CD4-positive, alpha-beta T cell (primary cell): Measurements from ENCODE around the gene DSCAML1. TPM values are rescaled to one million over a fixed set of nuclear protein-coding genes. Genes with fewer than 3 reads are reported as not detected.

Experiments
- ATAC-seq: fragments of 200-7000 bp; cut with Tn5 transposase; one replicate; pipeline ENCODE4 v1.10.0; 2022; ENCODE audit warnings: mild to moderate bottlenecking; ENCODE audit not compliant: poor library complexity
- CTCF ChIA-PET: fragments of 350-600 bp; sonication (Branson Sonifier 250); formaldehyde crosslinking; loops from one replicate; lab custom pipeline; 2021; ENCODE audit warnings: antibody characterized with exemption, inconsistent platforms; lab: Charles Lee
- POLR2A ChIA-PET: fragments of 350-600 bp; sonication (Branson Sonifier 250); formaldehyde crosslinking; loops from one replicate; lab custom pipeline; 2021; ENCODE audit warnings: antibody characterized with exemption, inconsistent platforms; lab: Charles Lee
- DNase-seq, 14 experiments: peaks; one replicate each; pipeline ENCODE4 v3.0.0-alpha.2; 2013 to 2020; ENCODE audit warnings: mixed read lengths in 2 of 14
- H3K27ac ChIP-seq, 2 donors: one replicate each; pipeline versions ENCODE4 v1.5.1 to v1.7.0; 2013; ENCODE audit warnings: low read length in 2 of 2, low read depth in 1 of 2, mild to moderate bottlenecking in 1 of 2
- H3K27me3 ChIP-seq, 2 experiments: 1 replicate in 1 of 2; 2 replicates in 1 of 2; pipeline versions ENCODE4 v1.6.1 to v1.7.0; 2013; ENCODE audit warnings: low read length in 2 of 2, control low read depth in 1 of 2, mild to moderate bottlenecking in 1 of 2, moderate library complexity in 1 of 2; ENCODE audit not compliant: insufficient read depth in 2 of 2, control insufficient read depth in 1 of 2
- H3K36me3 ChIP-seq: one replicate; pipeline ENCODE4 v1.6.1; 2013; ENCODE audit warnings: low read length, control low read depth; ENCODE audit not compliant: insufficient read depth
- H3K4me1 ChIP-seq: one replicate; pipeline ENCODE4 v1.6.1; 2013; ENCODE audit warnings: low read length, control low read depth; ENCODE audit not compliant: insufficient read depth
- H3K4me3 ChIP-seq: one replicate; pipeline ENCODE4 v1.5.1; 2013; ENCODE audit warnings: mild to moderate bottlenecking, low read length, moderate library complexity
- H3K9me3 ChIP-seq, 2 experiments: 1 replicate in 1 of 2; 2 replicates in 1 of 2; pipeline versions ENCODE4 v1.6.1 to v1.7.0; 2013; ENCODE audit warnings: low read length in 2 of 2, mild to moderate bottlenecking in 2 of 2, control low read depth in 1 of 2, moderate library complexity in 1 of 2; ENCODE audit not compliant: control insufficient read depth in 1 of 2, insufficient read depth in 1 of 2
- H3K27ac Mint-ChIP-seq: one replicate; pipeline ENCODE4 v1.8.0; 2020; ENCODE audit warnings: mixed read lengths
- H3K27me3 Mint-ChIP-seq: one replicate; pipeline ENCODE4 v1.8.0; 2021; ENCODE audit warnings: mixed read lengths
- H3K36me3 Mint-ChIP-seq: one replicate; pipeline ENCODE4 v1.8.0; 2021; ENCODE audit warnings: low read depth, mixed read lengths
- H3K4me1 Mint-ChIP-seq: one replicate; pipeline ENCODE4 v1.8.0; 2021; ENCODE audit warnings: low read depth, mixed read lengths
- H3K4me3 Mint-ChIP-seq: one replicate; pipeline ENCODE4 v1.8.0; 2020; ENCODE audit warnings: mild to moderate bottlenecking, mixed read lengths
- H3K9me3 Mint-ChIP-seq: one replicate; pipeline ENCODE4 v1.8.0; 2020; ENCODE audit warnings: mixed read lengths
- CTCF ChIP-seq: fragments of 200-600 bp; IDR thresholded peaks from one replicate; pipeline ENCODE4 v1.8.0; 2022; ENCODE audit warnings: antibody characterized with exemption, mild to moderate bottlenecking
- intact Hi-C, 2 experiments: fragments of 100-400 bp; cut with DNase I in 1 of 2; cut with micrococcal nuclease in 1 of 2; formaldehyde crosslinking; loops; one replicate each; pipeline versions ENCODE4 v1.15.1 to v1.9.0; 2023 to 2025; cut with DNase I, micrococcal nuclease
- polyA plus RNA-seq, 2 donors: library from polyadenylated mRNA; unstranded; fragments of 120-200 nt; gene quantifications; one replicate each; pipeline ENCODE4 v1.2.1, GENCODE V29; 2013
- total RNA-seq, 174 experiments: library from RNA in 2 of 174; stranded (reverse) in 2 of 174; gene quantifications; one replicate each; pipeline ENCODE4 v1.2.3 and lab custom pipeline; 2021 to 2026

The DSCAML1 gene
- total RNA-seq (under 1 TPM; 0.22 to 0.61 TPM), total RNA-seq (lab: John Stamatoyannopoulos, UW) (0 to 4.5 (median 0.52) reads per million in 172 experiments)
- 0.16 TPM for polyA plus RNA-seq (2013, experiment 1 of 2)
- 0.05 TPM for polyA plus RNA-seq (2013, experiment 2 of 2)

DNA sequence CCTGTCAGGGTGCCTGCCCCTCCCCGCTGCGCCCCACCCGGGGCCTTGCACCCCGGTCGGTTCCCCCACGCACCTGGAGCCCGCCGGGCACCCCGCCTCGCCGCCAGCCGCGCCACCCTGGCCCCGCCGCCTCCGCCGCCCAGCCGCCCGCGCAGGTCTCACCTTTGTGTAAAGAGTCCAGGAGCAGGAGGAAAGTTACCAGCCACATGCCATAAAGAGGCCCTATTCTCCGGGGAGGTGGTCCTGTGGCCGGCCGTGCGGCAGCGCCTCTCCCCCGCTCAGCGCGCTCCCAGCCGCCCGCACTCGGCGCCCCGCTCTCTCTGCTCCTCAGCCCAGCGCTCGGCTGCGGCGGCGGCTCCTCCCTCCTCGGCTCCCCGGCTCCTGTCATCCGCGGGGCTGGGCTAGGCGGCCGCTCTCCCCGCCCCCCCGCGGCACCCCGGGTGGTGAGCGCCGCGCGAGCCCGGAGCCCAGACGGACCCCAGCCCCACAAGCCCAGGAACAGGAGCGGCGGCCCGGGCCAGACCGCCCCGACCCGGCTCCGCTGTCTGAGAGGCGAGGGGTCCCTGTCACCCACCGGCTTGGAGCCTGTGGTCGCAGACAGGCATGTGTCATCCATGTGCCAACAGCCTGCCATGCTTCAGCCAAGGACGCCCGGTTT is at the start of gene DSCAML1:
DSCAML1 (minus strand) TSS at position 345 of the 658 bp plus-strand sequence; CDS start at position 208, 137 bp downstream.
- peaks cover 53 to 56% of the 10 kb centered on the region in 2 experiments for H3K27me3 ChIP-seq
- Mint-ChIP-seq H3K36me3 (no peaks in the 10 kb centered on the region), H3K4me1 (peaks cover 17% of the 10 kb centered on the region), H3K27ac (no peak within 1 kb of the TSS), H3K4me3 (peak within 1 kb of the TSS; percentile 62), H3K9me3 (no peaks in the 10 kb centered on the region), H3K27me3 (peaks cover 61% of the 10 kb centered on the region)
- no peak for TF ChIP-seq CTCF
- no peaks in the 10 kb centered on the region for H3K36me3 ChIP-seq
- H3K4me3 ChIP-seq: peak within 1 kb of the TSS; percentile 41
- intact Hi-C loops: no loop called here
- H3K9me3 ChIP-seq: peaks cover 0 to 15% of the 10 kb centered on the region in 2 experiments
- ChIA-PET CTCF (interaction anchor here (1.3 kb wide), 1 partner anchor 21 kb away, joined by 3 read pairs; no protein-coding TSS in a partner anchor), POLR2A (no interaction called here)
- ATAC-seq (peak; percentile 89), DNase-seq (peak in 11 of 14 experiments; percentile 23 to 66 (median 34))
- peaks cover 23% of the 10 kb centered on the region for H3K4me1 ChIP-seq
- no peak within 1 kb of the TSS for H3K27ac ChIP-seq

- no peak overlapping the region for H3K4me3 Mint-ChIP-seq
- ChIA-PET POLR2A (interaction anchor here (0.6 to 1.9 kb wide), 3 partner anchors 201 to 651 kb away, joined by 3 to 10 read pairs (median 5); no protein-coding TSS in a partner anchor), CTCF (interaction anchor here (0.9 to 3.8 kb wide), 9 partner anchors 21 to 209 kb away, joined by 3 to 33 read pairs (median 4); no protein-coding TSS in a partner anchor)
- Histone ChIP-seq H3K27me3 (no peaks in the 10 kb centered on the region), H3K4me3 (no peak overlapping the region), H3K36me3 (no peaks in the 10 kb centered on the region), H3K9me3 (no peaks in the 10 kb centered on the region), H3K4me1 (peaks cover 18% of the 10 kb centered on the region), H3K27ac (no peak overlapping the region)
- no peaks in the 10 kb centered on the region for H3K36me3 Mint-ChIP-seq
- no peak overlapping the region for H3K27ac Mint-ChIP-seq
- peak; percentile 98 for TF ChIP-seq CTCF
- intact Hi-C loops: loop anchor here (1.0 to 10.0 kb wide), 4 partner anchors 37 to 331 kb away; partner anchors contain the start of gene SCN2B (in 1 of the 2)
- peak; percentile 67 to 91 (median 82) for DNase-seq
- no peaks in the 10 kb centered on the region for H3K27me3 Mint-ChIP-seq
- H3K4me1 Mint-ChIP-seq: no peaks in the 10 kb centered on the region
- H3K9me3 Mint-ChIP-seq: no peaks in the 10 kb centered on the region
- ATAC-seq: peak; percentile 91
Measured at GRCh38 chr11:117843666-117844484, 46.9 kb upstream of the DSCAML1 start.
